ENCODE measurements around the gene PRKACG. TPM values are rescaled to one million over a fixed set of nuclear protein-coding genes. Genes with fewer than 3 reads are reported as not detected.

The PRKACG gene
- total and polyA plus RNA-seq, 2 of the 8 experiments (the other 6 are each of a cell fraction or from before 2014, with no cell fraction given) = not detected

DNA sequence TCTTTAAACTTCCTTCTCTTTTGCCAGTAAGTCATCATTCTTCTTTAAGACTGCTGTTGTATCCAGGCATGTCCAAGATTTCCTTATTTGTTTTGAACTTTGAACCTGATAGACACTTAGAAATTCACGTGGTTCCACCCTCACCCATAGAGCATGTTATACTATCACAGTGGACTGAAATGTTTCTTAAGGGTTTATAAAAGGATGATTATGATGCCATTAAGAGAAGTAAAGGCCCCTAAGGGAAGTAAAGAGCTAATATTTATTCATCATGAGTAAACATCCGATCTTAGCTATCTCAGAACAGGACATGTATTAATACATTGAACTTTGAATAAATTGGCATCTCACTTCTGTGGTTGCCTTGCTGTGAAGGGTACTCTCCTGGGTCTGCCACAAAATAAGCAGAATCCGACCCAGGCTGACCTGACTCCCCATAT, 49.8 kb downstream of the PRKACG start (continued):
- TF ChIP-seq, protein P1, sequence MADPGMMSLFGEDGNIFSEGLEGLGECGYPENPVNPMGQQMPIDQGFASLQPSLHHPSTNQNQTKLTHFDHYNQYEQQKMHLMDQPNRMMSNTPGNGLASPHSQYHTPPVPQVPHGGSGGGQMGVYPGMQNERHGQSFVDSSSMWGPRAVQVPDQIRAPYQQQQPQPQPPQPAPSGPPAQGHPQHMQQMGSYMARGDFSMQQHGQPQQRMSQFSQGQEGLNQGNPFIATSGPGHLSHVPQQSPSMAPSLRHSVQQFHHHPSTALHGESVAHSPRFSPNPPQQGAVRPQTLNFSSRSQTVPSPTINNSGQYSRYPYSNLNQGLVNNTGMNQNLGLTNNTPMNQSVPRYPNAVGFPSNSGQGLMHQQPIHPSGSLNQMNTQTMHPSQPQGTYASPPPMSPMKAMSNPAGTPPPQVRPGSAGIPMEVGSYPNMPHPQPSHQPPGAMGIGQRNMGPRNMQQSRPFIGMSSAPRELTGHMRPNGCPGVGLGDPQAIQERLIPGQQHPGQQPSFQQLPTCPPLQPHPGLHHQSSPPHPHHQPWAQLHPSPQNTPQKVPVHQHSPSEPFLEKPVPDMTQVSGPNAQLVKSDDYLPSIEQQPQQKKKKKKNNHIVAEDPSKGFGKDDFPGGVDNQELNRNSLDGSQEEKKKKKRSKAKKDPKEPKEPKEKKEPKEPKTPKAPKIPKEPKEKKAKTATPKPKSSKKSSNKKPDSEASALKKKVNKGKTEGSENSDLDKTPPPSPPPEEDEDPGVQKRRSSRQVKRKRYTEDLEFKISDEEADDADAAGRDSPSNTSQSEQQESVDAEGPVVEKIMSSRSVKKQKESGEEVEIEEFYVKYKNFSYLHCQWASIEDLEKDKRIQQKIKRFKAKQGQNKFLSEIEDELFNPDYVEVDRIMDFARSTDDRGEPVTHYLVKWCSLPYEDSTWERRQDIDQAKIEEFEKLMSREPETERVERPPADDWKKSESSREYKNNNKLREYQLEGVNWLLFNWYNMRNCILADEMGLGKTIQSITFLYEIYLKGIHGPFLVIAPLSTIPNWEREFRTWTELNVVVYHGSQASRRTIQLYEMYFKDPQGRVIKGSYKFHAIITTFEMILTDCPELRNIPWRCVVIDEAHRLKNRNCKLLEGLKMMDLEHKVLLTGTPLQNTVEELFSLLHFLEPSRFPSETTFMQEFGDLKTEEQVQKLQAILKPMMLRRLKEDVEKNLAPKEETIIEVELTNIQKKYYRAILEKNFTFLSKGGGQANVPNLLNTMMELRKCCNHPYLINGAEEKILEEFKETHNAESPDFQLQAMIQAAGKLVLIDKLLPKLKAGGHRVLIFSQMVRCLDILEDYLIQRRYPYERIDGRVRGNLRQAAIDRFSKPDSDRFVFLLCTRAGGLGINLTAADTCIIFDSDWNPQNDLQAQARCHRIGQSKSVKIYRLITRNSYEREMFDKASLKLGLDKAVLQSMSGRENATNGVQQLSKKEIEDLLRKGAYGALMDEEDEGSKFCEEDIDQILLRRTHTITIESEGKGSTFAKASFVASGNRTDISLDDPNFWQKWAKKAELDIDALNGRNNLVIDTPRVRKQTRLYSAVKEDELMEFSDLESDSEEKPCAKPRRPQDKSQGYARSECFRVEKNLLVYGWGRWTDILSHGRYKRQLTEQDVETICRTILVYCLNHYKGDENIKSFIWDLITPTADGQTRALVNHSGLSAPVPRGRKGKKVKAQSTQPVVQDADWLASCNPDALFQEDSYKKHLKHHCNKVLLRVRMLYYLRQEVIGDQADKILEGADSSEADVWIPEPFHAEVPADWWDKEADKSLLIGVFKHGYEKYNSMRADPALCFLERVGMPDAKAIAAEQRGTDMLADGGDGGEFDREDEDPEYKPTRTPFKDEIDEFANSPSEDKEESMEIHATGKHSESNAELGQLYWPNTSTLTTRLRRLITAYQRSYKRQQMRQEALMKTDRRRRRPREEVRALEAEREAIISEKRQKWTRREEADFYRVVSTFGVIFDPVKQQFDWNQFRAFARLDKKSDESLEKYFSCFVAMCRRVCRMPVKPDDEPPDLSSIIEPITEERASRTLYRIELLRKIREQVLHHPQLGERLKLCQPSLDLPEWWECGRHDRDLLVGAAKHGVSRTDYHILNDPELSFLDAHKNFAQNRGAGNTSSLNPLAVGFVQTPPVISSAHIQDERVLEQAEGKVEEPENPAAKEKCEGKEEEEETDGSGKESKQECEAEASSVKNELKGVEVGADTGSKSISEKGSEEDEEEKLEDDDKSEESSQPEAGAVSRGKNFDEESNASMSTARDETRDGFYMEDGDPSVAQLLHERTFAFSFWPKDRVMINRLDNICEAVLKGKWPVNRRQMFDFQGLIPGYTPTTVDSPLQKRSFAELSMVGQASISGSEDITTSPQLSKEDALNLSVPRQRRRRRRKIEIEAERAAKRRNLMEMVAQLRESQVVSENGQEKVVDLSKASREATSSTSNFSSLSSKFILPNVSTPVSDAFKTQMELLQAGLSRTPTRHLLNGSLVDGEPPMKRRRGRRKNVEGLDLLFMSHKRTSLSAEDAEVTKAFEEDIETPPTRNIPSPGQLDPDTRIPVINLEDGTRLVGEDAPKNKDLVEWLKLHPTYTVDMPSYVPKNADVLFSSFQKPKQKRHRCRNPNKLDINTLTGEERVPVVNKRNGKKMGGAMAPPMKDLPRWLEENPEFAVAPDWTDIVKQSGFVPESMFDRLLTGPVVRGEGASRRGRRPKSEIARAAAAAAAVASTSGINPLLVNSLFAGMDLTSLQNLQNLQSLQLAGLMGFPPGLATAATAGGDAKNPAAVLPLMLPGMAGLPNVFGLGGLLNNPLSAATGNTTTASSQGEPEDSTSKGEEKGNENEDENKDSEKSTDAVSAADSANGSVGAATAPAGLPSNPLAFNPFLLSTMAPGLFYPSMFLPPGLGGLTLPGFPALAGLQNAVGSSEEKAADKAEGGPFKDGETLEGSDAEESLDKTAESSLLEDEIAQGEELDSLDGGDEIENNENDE (IDR thresholded peaks at IDR 0.05; ENCODE audit: insufficient replicate concordance, low read length) = no peak
- no peak for TF ChIP-seq RBBP5 (IDR thresholded peaks at IDR 0.05; ENCODE audit: borderline replicate concordance, low read depth, low read length)
- no peak for TF ChIP-seq JUND (IDR thresholded peaks at IDR 0.05; ENCODE audit: low read length)
- TF ChIP-seq BRCA1 (IDR thresholded peaks at IDR 0.05; ENCODE audit: low read depth, low read length) = no peak
- TF ChIP-seq HDAC6 (IDR thresholded peaks at IDR 0.05; ENCODE audit: low read depth, low read length) = no peak
- TF ChIP-seq POU5F1 (IDR thresholded peaks at IDR 0.05; ENCODE audit: low read depth, low read length) = no peak

All from H1 (cell line).